B cell (primary cell): ENCODE measurements around the gene PER1. TPM values are rescaled to one million over a fixed set of nuclear protein-coding genes. Genes with fewer than 3 reads are reported as not detected.

Experiments used
- ATAC-seq: fragments of 200-7000 bp; cut with Tn5 transposase; one replicate; pipeline ENCODE4 v1.10.0; 2021; ENCODE audit warnings: low read depth, mild to moderate bottlenecking, moderate number of reproducible peaks, moderate library complexity
- CTCF ChIA-PET: fragments of 350-600 bp; sonication (Branson Sonifier 250); formaldehyde crosslinking; loops from one replicate; lab custom pipeline; 2021; ENCODE audit warnings: antibody characterized with exemption, inconsistent platforms; lab: Charles Lee
- POLR2A ChIA-PET: fragments of 350-600 bp; sonication (Branson Sonifier 250); formaldehyde crosslinking; loops from one replicate; lab custom pipeline; 2021; ENCODE audit warnings: antibody characterized with exemption; lab: Charles Lee
- DNase-seq: peaks from one replicate; pipeline ENCODE4 v3.0.0; 2013
- H2AFZ ChIP-seq: 2 replicates; pipeline ENCODE4 v1.6.1; 2012; ENCODE audit warnings: mild to moderate bottlenecking, low read depth, low read length; ENCODE audit not compliant: insufficient read depth, poor library complexity, severe bottlenecking
- H3K27ac ChIP-seq, 2 donors: 1 replicate in 1 of 2; 2 replicates in 1 of 2; pipeline ENCODE4 v1.5.1; 2012 to 2013; ENCODE audit warnings: low read length in 2 of 2, mild to moderate bottlenecking in 2 of 2, moderate library complexity in 1 of 2
- H3K27me3 ChIP-seq, 4 experiments: fragments of 200-600 bp in 1 of 4; sonication (generic) in 1 of 4; replicated peaks in 1 of 4; 1 replicate in 2 of 4; 2 replicates in 2 of 4; pipeline versions ENCODE4 v1.6.1 to v1.7.0; 2013 to 2016; ENCODE audit warnings: low read length in 3 of 4, mild to moderate bottlenecking in 2 of 4, mixed read lengths in 1 of 4, moderate library complexity in 1 of 4; ENCODE audit not compliant: insufficient read depth in 4 of 4, control insufficient read depth in 3 of 4; ENCODE audit errors: control extremely low read depth in 1 of 4
- H3K36me3 ChIP-seq, 2 experiments: replicated peaks in 1 of 2; 1 replicate in 1 of 2; 2 replicates in 1 of 2; pipeline versions ENCODE4 v1.6.1 to v1.7.1; 2013; ENCODE audit warnings: low read length in 1 of 2; ENCODE audit not compliant: insufficient read depth in 2 of 2, control insufficient read depth in 1 of 2; ENCODE audit errors: control extremely low read depth in 1 of 2, extremely low read depth in 1 of 2
- H3K4me1 ChIP-seq, 2 donors: fragments of 200-600 bp in 1 of 2; sonication (generic) in 1 of 2; 1 replicate in 1 of 2; 2 replicates in 1 of 2; pipeline versions ENCODE4 v1.5.1 to v1.6.1; 2013 to 2017; ENCODE audit warnings: low read length in 2 of 2; ENCODE audit not compliant: control insufficient read depth in 2 of 2, insufficient read depth in 2 of 2
- H3K4me2 ChIP-seq: replicated peaks from 2 replicates; pipeline ENCODE3; 2012; ENCODE audit warnings: mild to moderate bottlenecking, low read depth, low read length; ENCODE audit not compliant: poor library complexity, severe bottlenecking
- H3K4me3 ChIP-seq, 5 experiments: fragments of 200-600 bp in 1 of 5; sonication (generic) in 1 of 5; 1 replicate in 3 of 5; 2 replicates in 2 of 5; pipeline versions ENCODE4 v1.5.1 to v1.7.0; 2011 to 2016; ENCODE audit warnings: low read length in 4 of 5, mild to moderate bottlenecking in 4 of 5, low read depth in 2 of 5, control low read depth in 1 of 5, moderate library complexity in 1 of 5; ENCODE audit not compliant: insufficient read depth in 1 of 5; ENCODE audit errors: control extremely low read depth in 1 of 5, extremely low read depth in 1 of 5
- H3K79me2 ChIP-seq: fragments of 200-600 bp; sonication (generic); one replicate; pipeline ENCODE4 v1.6.0; 2016; ENCODE audit warnings: low read length; ENCODE audit not compliant: control insufficient read depth, insufficient read depth
- H3K9ac ChIP-seq: fragments of 200-600 bp; sonication (generic); 2 replicates; pipeline ENCODE4 v1.6.1; 2017; ENCODE audit warnings: mild to moderate bottlenecking, low read length, moderate library complexity
- H3K9me3 ChIP-seq, 3 donors: one replicate each; pipeline versions ENCODE4 v1.6.1 to v1.7.1; 2013; ENCODE audit warnings: low read length in 2 of 3; ENCODE audit not compliant: control insufficient read depth in 2 of 3, insufficient read depth in 1 of 3; ENCODE audit errors: control extremely low read depth in 1 of 3
- H4K20me1 ChIP-seq: 2 replicates; pipeline ENCODE4 v1.6.0; 2012; ENCODE audit warnings: mild to moderate bottlenecking, low read length; ENCODE audit not compliant: insufficient read depth, control insufficient read depth, poor library complexity, severe bottlenecking
- H3K27ac Mint-ChIP-seq: one replicate; pipeline ENCODE4 v1.8.0; 2021; ENCODE audit warnings: mixed read lengths
- H3K27me3 Mint-ChIP-seq: one replicate; pipeline ENCODE4 v1.8.0; 2021; ENCODE audit warnings: mixed read lengths
- H3K4me1 Mint-ChIP-seq: one replicate; pipeline ENCODE4 v1.8.0; 2021; ENCODE audit warnings: mixed read lengths
- H3K4me3 Mint-ChIP-seq: one replicate; pipeline ENCODE4 v1.8.0; 2021; ENCODE audit warnings: mixed read lengths
- H3K9me3 Mint-ChIP-seq: one replicate; pipeline ENCODE4 v1.8.0; 2022; ENCODE audit warnings: mixed read lengths; ENCODE audit not compliant: insufficient read depth
- EZH2 ChIP-seq: IDR thresholded peaks from 2 replicates; pipeline ENCODE4 v1.6.1; 2012; ENCODE audit warnings: borderline replicate concordance, low read depth, mild to moderate bottlenecking, moderate library complexity, low read length; ENCODE audit not compliant: insufficient read depth, poor library complexity, severe bottlenecking
- WGBS: methylation state at CpG from one replicate; pipeline ENCODE4 v1.1.5; 2013; ENCODE audit warnings: missing lambda C conversion rate; ENCODE audit not compliant: insufficient coverage; 5-methylcytosine and 5-hydroxymethylcytosine counted together
- intact Hi-C: fragments of 100-400 bp; cut with micrococcal nuclease; formaldehyde crosslinking; loops from one replicate; pipeline ENCODE4 v1.10.0; 2022
- polyA plus RNA-seq: library from polyadenylated mRNA; depleted of rRNA; stranded (reverse); fragments of >200 nt; gene quantifications from 2 replicates; pipeline ENCODE4 v1.2.3, GENCODE V29; 2012
- total RNA-seq, 2 donors: library from RNA; stranded (reverse); fragments of 120-200 nt in 1 of 2; gene quantifications; 1 replicate in 1 of 2; 2 replicates in 1 of 2; pipeline versions ENCODE4 v1.2.3 to v1.2.4, GENCODE V29; 2013 to 2022
- TF ChIP-seq, protein P1 (sequence below): fragments of 200-600 bp; IDR thresholded peaks from one replicate; pipeline ENCODE4 v1.8.0; 2022; ENCODE audit warnings: antibody characterized with exemption, mild to moderate bottlenecking

Gene PER1
- total and polyA plus RNA-seq, 2 donors (not counting 1 experiment from before 2014, with no cell fraction given), result 120 to 176 TPM

DNA sequence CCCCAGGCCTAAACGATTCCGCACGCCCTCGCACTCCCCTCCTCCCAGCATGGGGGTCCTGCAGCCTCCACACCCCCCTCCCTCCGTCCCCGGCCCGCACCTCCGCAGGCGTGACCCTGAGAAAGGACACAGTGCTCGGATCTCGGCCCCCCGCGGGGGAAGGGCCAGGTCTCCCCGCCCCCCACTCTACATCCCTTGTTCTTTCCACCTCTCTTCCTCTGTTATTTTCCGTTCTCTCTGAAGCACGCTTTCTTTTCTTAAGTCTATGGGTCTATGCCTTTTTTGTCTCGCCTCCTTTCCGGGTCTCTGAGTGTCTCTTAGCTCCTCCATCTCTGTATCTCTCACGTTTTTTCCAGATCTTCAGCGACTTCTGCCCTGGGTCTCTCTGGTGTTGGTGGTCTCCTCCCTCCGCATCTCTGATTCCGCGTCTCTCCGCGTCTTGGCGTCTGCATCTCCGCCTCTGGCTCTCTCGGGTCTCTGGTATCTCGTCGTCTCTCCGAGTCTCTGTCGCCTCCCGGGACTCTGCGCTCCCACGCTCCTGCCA is 26.2 kb downstream of the PER1 start:
- Histone ChIP-seq H3K4me3 (peak overlapping the region; percentile 70 to 85 (median 72)), H3K9me3 (peaks cover 0 to 21% (median 0%) of the 10 kb centered on the region in 3 donors), H3K4me1 (peaks cover 47 to 58% of the 10 kb centered on the region in 2 donors), H4K20me1 (peaks cover 34% of the 10 kb centered on the region), H2AFZ (peak overlapping the region; percentile 88), H3K36me3 (no peaks in the 10 kb centered on the region), H3K79me2 (no peaks in the 10 kb centered on the region), H3K9ac (peak overlapping the region; percentile 83), H3K27ac (no peak overlapping the region), H3K27me3 (peaks cover 0 to 46% (median 19%) of the 10 kb centered on the region in 4 experiments), H3K4me2 (peak overlapping the region; percentile 91)
- TF ChIP-seq EZH2, result no peak
- TF ChIP-seq, protein P1, sequence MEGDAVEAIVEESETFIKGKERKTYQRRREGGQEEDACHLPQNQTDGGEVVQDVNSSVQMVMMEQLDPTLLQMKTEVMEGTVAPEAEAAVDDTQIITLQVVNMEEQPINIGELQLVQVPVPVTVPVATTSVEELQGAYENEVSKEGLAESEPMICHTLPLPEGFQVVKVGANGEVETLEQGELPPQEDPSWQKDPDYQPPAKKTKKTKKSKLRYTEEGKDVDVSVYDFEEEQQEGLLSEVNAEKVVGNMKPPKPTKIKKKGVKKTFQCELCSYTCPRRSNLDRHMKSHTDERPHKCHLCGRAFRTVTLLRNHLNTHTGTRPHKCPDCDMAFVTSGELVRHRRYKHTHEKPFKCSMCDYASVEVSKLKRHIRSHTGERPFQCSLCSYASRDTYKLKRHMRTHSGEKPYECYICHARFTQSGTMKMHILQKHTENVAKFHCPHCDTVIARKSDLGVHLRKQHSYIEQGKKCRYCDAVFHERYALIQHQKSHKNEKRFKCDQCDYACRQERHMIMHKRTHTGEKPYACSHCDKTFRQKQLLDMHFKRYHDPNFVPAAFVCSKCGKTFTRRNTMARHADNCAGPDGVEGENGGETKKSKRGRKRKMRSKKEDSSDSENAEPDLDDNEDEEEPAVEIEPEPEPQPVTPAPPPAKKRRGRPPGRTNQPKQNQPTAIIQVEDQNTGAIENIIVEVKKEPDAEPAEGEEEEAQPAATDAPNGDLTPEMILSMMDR, result no peak
- POLR2A ChIA-PET, result interaction anchor here (0.6 to 0.8 kb wide), 3 partner anchors 13 to 742 kb away, joined by 3 read pairs; no protein-coding TSS in a partner anchor
- CTCF ChIA-PET, result interaction anchor here (1.5 to 2.4 kb wide), 4 partner anchors 12 to 68 kb away, joined by 5 to 18 read pairs (median 7); no protein-coding TSS in a partner anchor
- ATAC-seq (peak; percentile 4), DNase-seq (no peak)
- intact Hi-C loops, result loop anchor here (1.0 kb wide), 1 partner anchor 12 kb away; no protein-coding TSS in a partner anchor
- Mint-ChIP-seq H3K9me3 (no peaks in the 10 kb centered on the region), H3K4me1 (peaks cover 53% of the 10 kb centered on the region), H3K27ac (peak overlapping the region; percentile 80), H3K27me3 (peaks cover 28% of the 10 kb centered on the region), H3K4me3 (peak overlapping the region; percentile 94)
- under 1% methylated on average over 32 of the region's 35 CpGs for WGBS
